Measurements from ENCODE around the gene SLC5A6.

SLC5A6 gene

DNA sequence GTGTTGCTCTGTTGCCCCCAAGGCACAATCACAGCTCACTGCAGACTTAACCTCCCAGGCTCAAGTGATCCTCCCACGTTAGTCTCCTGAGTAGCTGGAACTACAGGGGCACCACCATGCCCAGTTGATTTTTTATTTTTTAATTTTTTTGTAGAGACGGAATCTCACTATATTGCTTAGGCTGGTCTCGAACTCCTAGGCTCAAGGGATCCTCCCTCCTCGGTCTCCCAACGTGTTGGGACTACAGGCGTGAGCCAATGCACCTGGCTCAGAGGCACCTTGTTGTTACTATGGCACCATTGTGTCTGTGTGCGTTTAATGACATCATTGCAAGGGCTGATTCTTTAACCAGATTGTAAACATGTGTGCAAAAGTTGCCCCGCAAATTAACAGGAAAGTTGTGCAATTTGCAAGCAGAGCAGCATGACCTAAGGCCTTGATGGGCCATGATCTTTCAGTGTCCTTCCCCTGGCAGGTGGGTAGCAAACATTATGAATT lies 40.7 kb downstream of the SLC5A6 start:
- DNase-seq (ENCODE audit: low spot score), result no peak

DNA sequence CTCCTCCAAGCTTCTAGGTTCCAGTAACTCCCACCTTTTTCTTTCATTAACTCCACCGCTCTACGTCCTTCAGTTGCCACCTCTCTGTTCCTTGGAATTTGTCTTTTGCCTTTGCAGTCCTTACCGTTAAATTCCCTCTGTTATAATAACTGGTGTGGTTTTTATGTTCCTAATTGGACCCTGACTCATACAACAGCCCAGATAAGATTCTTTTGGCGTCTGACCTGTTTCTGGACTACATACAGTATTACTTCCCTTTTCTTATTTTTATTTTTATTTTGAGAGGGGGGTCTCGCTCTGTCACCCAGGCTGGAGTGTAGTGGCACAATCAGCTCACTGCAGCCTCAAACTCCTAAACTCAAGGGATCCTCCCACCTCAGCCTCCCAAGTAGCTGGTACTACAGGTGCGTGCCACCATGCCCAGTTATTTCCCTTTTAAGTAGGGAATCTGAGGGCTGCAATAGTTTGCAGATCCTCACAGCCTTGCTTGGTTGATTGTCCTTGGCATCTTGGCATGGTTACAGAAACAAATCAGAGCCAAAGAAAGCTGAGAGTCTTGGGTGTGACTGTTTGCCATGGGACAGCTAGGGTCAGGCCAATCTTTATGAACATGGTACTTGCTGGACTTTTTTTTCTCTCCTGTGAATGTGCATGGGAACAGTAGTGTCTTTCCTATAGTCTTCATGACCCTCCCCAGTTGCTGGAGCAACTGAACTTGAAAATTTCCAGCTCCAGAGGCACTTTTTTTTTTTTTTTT lies 41.3 kb downstream of the SLC5A6 start:
- no peak for DNase-seq (ENCODE audit: low spot score)

DNA sequence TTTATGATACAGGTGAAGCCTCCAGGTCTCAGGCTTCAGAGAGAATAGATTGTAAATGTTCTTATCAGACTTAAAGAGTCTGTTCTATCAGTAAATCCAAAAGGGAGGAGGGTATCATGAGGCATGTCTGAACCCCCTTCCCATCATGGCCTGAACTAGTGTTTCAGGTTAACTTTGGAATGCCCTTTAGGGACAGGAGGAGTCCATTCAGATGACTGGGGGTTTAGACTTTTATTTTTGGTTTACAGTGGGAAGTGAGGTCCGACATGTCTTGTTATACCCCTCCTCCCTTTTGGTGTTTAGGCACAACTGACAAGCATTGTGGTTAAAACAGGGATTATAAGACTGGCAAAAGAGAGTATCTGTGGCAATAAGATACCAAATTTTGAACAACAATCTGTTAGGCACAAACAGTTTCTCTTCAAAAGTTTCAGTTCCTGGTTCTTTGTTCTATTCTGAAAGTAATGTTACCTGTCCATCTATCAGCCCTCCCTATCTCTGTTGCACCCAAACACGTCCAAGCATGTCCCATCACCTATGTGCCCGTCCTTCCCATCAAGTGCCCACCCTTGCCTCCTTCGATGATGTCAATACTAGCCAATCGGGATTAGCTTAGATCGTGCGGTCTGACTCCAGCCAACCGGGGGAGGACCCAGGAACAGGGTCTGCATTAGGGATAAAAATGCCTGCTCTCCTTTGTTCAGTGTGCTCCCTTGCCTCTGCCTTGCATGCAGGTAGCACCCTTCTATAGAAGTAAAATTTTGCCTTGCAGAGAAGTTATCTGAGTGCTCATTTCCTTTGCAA lies 46.9 kb downstream of the SLC5A6 start:
- no peak for DNase-seq (ENCODE audit: low spot score)

DNA sequence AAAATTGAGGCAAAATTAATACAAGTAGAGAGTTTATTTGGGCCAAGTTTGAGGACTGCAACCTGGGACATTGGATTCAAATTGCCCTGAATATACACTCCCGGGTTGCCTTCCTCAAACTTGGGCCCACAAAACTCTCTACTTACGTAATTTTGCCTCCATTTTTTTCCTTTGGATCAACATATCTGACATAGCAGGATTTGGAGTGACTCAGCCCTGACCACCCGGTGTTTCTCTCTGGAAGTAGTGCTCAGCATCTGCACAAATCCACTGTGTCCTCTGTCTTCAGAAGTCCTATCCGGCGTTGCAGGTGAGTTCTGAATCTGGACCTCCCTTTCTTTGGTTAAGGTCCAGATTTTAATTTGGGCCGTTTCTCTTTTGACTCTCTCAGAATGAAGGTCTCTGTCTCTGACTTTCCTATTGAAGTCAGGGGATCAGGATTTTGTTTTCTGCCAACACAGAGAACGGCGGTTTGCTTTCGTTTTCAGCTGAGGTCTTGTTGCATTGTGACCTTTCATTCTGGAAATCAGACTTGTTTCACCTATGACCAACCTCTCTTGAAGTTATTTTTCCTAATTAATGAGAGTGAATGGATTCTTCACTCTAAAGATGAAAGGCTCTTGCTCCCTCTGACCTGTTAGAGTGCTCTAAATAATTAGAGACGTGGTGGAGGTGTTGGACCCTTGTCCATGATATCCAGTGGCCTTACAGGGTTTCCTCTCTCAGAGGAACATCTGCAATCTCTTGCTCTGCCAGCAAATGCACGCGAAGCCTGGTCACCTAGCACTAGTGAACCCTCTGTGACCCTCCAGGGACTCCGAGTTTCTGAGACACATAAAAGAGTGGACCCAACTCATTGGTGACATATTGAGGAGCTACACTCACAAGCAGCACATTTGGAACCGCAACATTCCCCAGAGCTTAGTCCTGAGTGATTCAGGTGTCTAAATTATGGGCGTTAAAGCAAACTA lies 49.6 kb downstream of the SLC5A6 start:
- no peak for DNase-seq (ENCODE audit: low spot score)

DNA sequence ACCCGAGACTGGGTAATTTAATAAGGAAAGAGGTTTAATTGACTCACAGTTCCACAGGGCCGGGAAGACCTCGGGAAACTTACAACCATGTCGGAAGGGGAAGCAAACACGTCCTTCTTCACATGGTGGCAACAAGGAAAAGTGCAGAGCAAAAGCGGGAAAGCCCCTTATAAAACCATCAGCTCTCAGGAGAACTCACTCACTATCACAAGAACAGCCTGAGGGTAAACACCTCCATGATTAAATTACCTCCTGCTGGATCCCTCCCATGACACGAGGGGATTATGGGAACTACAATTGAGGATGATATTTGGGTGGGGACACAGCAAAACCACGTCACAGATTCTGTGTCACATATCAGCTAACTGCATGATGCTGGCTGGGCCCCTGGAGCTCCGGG lies 51.9 kb downstream of the SLC5A6 start:
- no peak for DNase-seq (ENCODE audit: low spot score)

DNA sequence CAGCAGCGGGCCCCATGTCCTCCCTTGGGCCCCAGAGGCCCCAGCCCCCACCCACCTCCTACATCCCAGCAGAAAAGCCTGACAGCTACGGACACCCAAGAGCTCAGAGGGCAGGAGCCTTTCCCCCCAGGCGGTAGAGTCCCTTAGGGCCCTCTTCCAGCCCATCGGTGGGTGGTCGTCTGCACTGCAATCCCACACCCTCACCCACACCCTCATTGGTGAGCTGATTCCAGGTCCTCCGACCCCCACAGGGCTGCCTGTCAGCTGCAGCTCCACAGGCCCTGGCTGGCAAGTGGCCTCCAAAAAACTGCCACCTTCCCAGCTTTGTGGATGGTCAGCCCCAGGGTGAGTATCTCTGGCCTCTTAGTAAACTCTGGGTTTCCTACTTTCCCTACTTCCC lies 52.8 kb downstream of the SLC5A6 start:
- DNase-seq (ENCODE audit: low spot score), result no peak

DNA sequence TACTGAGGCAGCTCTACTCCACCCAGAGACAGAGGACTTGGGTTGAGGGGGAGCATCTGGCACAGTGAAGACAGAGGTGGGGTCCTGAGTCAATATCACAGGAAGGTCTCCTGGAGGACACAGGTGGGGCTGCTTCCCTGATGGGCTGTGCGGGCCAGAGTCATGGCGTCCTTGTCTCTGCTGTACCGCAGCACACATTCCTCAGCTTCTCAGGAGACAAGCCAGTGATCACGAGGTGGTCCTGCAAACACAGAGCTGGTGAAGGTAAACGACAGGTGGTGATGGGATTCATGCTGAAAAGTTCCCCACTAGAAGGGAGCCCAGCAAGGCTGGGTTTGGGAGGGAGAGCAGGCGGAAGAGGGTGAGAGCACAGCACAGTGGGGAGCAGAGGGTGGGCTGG lies 53.6 kb downstream of the SLC5A6 start:
- no peak for DNase-seq (ENCODE audit: low spot score)

DNA sequence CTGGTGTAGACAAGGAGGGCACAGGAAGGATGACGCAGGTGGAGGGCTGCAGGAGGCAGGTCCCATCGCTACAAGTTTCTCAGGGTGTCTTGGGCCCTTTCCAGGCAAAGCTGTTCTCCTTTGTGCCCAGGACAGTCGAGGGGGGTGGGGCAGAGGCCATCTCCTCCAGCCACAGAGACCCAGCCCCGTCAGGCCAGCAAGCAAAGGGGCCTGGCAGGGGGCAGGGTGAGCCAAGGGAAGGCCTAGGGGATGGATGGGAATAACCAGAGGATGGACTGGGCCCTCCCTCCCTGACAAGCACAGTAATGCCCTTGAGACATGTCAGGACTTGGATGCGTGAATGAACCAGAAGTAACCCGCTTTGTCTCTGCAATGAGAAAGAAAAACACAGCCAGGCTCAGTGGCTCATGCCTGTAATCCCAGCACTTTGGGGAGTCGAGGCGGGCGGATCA lies 57.0 kb downstream of the SLC5A6 start:
- no peak for DNase-seq (ENCODE audit: low spot score)

DNA sequence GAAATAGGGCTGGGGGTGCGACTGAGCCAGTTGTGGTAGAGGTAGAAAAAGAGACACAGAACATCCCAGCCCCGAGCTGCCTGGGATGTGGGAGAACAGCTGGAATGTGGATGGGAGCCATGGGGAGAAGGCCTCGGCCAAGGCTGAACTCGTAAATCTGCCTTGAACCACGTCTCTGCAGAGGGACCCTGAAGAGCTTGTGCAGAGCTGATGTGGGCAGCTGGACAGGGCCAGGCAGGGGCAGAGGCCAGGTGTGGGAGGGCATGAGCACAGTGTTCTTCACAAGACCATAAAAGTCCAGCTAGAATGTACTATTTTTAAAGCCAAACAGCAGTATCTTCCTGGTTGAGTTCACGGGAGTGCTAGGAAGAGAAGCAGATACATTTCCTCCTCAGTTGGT lies 57.6 kb downstream of the SLC5A6 start:
- no peak for DNase-seq (ENCODE audit: low spot score)

DNA sequence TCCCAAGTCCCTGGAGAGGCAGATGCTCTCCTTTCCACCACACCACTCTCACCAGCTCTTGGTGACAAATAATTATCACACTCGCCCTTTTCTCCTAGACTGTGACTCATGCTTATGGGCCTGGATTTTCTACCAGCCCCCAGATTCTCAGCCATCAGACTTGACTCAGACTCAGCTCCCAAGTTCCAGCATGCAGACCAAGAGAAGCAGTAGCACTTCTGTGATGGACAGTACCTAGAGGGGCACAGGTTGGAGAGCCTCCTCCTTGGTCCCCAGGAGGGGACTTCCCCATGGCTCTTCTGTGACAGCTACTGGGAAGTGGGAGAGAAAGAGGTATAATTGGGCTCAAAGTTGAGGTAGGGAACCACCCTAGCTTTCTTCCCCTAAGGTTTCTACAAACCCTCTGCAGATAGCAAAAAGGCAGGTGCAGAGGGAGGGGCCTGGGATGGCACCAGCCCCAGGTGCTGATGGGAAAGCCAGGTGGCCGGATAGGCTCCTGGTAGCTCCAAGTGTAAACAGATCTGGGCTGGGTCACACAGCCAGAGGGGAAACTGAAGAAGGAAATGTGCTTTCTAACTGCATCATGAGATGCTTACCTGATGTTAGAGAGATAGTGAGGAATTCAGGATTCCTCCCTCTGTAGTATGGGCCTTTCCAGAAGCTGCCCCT lies 59.1 kb downstream of the SLC5A6 start:
- DNase-seq (ENCODE audit: low spot score), result no peak

DNA sequence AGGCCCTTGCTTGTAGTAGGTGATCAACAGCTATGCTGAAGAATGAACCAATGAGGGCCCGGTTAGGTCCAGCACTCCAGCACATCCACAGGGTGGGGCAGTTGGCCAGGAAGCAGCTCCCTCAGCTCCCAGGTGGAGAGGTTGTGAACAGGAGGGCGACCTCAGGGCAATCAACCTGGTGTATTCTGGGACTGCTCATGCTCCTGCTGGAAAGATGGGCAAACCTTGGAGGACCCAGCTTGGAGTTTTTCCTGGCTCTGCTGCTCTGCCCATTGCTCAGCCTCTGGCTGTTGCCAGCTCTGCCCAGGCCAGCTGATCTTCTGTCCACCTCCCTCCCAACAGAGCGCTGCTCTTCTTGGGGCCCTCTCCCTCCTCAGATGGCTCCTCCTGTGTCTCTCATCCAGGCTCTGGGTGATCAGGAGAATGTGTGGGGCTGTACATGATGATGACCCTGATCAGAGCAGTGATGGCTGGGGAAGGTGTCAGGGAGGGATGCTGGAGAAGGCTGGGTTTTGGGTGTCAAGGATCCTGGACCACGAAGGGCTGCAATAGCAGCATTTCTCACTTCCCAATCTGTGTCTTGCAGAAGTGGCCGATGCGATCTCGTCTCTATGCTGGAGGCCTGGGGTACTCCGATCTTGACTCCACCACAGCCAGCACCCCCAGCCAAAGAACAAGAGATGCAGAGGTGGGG lies 59.8 kb downstream of the SLC5A6 start:
- no peak for DNase-seq (ENCODE audit: low spot score)

DNA sequence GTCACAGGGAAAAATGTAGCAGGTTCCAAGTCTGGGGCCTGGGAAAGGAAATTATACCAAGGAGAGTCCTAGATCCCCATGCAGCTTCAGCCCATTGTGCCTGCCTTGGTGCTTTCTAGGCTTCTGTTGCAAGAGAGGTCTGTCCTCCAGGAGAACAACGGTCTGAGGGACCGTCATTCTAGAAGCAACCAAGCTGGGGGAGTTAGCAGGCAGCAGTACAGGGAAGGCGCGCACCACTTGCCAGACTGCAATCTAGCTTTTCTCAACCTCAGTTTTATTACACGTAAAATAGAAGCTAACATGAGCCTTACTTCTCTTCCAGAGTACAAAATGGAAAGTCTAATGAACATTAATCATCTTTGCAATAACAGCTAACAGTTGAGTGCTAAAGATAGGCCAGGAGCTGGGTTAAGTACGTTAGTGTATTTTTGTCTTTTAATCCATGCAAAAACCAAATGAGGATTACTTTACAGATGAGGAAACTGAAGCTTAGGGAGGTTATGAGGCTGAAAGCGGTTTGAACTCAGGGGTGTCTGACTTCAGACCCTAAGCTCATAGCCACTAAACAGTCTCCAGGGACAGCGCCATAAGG lies 61.3 kb downstream of the SLC5A6 start:
- DNase-seq (ENCODE audit: low spot score), result no peak

Data from hematopoietic multipotent progenitor cell treated with erythropoietin and hydrocortisone succinate and interleukin-3 and kit ligand, for 17 days (in vitro differentiated cells).